ENCODE measurements around the gene NME7.
"Not testable (repeated sequence)": the region's sequence is repeated elsewhere in the genome, so short reads cannot be mapped to it uniquely, and the experiment has no call there.

The NME7 gene

DNA sequence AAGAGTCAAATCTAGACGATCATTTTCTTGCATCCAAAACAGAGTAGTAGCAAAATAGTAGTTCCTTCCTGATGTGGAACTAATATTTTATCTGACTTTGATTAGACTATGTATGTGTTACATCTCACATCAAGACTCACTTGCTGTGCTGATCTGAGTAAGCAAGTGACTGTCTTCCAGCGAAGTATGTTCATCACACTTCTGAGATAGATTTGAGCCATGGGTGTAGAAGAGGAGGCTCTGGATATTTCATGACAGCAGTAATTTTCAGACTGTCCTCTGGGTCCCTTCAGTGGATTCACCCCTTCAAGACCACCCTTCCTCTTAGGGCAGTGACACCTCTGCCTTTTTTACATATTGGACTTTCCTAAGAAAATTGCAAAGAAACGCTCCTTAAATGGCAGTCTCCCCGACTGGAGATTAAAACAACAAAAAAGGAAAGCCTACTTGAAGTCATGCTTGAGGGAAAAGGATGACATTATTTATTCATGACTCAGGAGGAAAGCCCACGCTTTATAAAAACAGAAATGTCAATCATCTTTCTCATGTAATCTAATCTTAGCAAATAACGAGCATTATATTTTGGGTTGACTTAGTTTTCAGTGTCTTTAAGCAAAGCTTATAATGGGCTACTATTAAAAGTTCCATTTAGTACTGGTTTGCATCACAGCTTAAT lies 238.3 kb downstream of the NME7 start:
- DNase-seq (ENCODE audit: low spot score), result no peak

DNA sequence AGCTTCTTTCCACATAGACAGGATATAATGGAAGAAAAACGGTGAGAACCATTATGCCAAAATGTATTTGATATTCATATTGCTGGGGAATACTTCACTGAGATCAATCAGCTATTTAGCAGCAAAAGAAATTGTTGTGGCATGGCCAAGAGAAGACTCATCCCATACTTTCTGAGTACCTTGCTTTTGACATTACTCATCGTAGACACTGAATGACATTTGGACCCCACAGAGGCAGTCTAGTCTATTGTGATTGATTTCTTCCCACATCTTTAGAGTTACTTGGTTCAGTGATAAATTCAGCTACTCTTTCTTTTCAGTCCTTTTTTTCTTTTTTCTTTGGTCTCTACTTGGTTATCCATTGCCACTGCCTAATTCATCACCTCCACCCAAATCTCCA lies 239.0 kb downstream of the NME7 start:
- DNase-seq (ENCODE audit: low spot score), result no peak

DNA sequence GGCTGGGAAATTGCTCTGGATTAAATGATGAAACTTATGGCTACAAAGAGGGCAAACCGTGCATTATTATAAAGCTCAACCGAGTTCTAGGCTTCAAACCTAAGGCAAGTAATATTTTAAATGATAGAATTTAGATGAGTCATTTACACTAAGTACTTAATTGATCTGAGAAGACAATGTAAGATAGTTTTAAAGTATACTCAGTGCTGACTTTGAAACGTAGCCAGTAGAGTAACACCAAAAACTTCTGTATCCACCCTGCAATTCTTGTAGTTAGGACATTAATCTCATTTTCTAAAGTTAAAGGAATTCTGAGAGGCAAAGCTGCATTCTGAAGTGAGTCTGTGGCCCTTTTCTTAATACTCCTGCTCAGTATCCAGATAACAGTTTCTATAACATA lies 240.3 kb downstream of the NME7 start:
- DNase-seq (ENCODE audit: low spot score), result no peak

DNA sequence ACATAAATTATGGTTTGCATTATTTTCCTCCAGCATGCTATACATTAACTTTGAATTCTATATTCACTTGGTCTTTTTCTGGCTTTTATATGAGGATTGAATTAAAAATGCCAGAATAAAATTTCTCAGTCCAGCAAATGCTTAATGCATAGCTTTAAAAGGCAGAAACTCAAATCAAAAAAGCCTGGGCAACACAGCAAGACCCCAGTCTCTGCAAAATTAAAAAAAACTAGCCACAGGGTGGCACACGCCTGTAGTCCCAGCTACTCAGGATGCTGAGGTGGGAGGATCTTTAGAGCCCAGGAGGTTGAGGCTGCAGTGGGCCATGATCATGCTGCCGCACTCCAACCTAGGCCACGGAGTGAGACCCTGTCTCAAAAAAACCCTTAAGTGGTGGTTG lies 241.3 kb downstream of the NME7 start:
- no peak for DNase-seq (ENCODE audit: low spot score)

DNA sequence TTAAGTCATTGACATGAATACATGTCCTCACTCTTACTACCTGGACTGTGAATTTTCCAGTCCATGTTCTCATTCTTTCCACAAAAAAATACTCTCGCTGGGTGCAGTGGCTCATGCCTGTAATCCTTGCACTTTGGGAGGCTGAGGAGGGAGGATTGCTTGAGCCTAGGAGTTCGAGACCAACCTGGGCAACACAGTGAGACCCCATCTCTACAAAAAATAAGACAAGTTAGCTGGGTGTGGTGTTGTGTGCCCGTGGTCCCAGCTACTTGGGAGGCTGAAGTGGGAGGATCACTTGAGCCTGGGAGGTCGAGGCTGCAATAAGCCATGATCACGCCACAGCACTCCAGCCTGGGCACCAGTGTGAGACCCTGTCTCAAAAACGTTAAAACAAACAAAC lies 242.0 kb downstream of the NME7 start:
- DNase-seq (ENCODE audit: low spot score), result not testable (repeated sequence)

DNA sequence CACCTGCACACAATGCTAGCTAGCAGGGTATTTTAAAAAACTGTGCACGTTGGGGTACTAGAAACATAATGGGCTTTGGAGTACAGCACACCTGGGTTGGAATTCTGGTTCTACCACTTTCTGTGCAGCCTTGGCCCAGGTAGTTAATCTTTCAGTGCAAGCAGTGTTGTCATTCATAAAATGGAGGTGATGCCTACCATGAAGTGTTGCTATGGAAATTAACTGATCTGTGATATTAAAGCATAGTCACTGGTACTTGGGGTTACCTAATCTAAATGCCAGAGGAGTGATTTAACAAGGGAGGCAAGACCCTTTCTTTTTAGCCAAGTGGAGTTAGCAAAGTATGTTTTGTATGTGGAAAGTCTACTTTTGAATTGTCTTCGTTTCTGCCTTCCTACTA lies 243.1 kb downstream of the NME7 start:
- DNase-seq (ENCODE audit: low spot score), result no peak

DNA sequence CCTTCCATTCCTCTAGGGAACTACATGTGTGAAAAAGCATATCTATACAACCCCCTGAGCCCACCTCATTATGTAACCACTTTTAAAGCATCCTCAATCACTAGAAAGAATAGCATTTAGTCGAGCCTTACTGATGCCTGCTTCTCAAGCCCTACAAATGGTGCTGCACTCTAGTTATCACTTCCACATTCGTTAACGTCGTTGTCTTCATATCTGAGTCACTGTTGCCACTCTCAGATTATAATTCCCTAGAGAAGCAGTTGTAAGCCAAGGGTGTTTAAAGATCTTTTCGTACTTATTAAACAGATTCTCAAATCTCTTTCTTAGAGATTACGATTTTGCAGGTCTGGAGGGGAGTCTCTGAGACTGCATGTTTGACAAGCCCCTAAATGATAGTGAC lies 244.6 kb downstream of the NME7 start:
- no peak for DNase-seq (ENCODE audit: low spot score)

DNA sequence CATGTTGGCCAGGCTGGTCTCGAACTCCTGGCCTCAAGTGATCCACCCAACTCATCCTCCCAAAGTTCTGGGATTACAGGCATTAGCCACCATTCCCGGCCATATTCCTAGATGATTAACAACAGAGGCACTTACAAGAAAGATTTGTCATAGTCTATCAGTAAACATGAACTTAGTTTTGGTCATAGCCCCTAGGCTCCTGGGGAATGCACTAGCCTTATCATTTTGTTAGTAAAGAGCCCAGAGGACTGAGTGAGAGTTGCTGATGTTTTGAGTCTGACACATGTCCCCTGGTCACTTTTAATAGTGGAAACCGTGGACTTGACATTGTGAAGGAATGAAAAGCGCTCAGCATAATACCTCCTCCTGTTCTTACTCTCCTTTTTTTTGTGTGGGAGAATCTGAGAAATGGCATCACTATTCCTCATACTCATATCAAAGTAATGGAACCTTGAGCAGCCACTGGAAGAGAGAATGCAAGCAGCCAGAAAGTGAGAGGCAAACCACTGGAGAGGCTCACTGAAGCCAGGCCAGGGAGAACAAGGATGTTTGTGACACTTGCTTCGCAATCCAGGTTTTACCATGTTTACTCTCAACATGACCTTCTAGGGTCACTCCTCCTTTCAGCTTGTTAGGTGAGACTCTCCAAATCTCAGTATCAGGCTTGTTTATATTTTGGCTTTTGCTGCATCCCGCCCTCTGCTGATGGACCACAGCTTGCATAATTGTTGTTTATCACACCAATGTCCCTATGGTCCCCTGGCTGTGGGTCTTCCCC lies 246.3 kb downstream of the NME7 start:
- DNase-seq (ENCODE audit: low spot score), result no peak

DNA sequence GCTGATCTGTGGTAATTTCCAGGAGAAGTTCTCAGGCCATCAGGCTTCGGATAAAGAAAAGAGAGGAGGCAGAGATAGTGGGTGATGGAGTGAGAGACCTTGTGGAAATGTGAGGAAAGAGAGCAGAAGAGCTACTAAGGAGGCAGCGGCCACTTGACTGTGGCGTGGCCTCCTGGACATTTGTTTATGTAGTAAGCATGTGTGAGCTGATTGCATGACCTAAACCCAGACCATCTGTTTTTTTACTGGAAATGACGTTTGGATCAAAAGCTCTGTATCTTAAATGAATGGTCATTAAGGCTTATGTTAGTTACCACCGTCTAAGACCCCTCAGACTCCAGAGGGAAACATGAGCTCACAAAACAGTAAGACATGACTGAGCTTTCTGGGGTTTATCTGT lies 247.5 kb downstream of the NME7 start:
- no peak for DNase-seq (ENCODE audit: low spot score)

DNA sequence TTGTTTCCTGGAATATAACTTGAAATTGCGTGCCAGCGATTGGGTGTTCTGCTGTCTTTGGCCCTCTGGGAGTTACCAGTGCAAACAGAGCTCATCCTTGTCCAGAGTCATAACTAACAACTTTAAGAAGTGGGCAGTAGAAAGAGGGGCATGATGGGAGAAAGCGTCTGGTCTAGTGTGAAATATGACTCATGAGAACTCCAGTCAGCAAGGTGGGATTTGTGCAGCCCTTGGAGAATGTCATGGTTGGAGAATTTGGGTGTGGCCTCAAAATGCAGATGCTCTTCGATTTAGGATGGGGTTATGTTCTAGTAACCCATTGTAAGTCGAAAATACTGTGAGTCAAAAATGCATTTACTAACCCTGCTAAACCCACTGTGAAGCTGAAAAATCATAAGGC lies 248.2 kb downstream of the NME7 start:
- no peak for DNase-seq (ENCODE audit: low spot score)

DNA sequence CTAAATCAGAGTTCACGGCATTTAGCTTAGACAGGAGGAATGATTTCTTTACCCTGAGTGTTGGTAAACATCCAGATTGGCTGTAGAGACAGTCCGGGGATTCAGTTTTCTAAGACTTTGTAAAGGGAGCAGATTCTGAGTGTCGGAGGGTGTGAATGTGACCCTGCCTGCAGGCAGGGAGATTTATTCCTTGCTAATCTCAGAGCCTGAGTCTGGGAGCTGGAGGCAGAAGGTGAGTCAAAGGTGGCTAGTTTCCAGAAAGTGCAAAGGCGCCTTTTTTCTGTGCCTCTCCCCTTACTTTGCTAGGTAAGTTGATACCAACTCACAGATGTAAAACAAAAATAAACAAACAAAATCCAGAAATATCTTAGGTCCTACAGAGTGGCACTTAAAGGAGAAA lies 249.4 kb downstream of the NME7 start:
- DNase-seq (ENCODE audit: low spot score), result no peak

DNA sequence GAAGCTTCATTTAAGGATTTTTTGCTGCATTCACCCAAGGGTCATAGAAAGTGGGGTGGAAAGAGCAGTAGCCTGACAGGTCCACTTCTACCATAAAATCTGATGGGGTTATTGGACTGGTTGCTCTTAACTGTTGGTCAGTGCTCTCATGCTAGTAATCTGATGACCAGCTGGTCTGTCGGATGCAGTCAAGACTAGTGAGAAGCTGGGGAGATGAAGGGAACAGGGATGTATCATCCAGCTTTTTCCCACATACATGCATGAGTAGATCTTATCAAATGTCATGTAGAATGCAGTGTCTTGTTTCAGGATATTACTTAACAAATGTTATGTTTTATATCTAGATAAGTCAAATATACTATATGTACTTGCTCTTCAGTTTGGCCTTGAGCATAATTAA lies 250.0 kb downstream of the NME7 start:
- no peak for DNase-seq (ENCODE audit: low spot score)

DNA sequence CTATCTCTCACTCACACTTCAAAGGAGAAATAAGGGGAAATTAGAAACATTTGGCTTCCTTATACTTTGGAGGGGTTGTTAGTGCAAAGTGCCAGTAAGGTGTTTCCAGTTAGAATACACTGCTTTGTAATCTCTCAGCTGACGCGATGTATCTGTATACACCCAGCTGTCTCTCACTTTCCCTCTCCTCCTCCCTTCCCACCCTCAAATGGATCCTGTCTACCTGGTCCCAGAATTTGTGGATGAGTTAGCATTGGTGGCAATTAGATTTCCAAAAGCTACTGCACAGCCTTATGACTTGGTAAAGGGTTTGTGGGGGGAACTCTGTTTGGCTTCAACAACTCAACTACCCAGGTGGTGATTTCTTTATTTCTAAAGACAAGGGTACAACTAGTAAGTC lies 250.6 kb downstream of the NME7 start:
- no peak for DNase-seq (ENCODE audit: low spot score)

DNA sequence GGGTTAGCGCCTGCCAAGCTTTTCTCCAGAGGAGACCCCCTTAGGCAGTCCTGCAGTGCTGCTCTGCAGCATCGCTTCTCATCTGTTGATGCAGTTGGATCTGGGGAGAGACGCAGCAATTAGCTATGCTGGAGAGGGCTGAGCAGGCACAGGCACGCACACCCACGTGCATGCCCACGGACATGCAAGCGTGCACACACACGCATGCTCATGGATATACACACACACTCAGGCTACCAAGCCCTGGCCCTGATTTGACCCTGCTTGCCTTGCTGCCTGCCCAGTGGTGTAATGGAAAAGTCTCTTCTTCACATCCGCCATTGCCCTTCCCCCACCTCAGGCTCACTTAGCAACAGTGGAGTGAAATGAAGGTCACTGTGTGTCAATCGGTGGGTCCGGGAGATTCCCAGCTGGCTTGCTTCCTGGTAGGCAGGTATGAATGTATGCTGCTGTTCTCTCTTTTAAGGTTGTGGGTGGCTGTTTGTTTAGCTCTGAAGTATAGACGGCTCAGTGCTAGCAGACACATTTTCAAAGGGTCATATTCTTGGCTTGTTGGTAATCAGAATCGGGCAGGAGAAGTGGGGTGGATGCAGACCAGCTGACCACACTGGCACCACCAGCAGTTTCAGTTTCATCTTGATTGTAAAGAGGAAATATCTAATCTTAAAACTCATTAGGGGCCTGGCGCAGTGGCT lies 251.6 kb downstream of the NME7 start:
- no peak for DNase-seq (ENCODE audit: low spot score)

DNA sequence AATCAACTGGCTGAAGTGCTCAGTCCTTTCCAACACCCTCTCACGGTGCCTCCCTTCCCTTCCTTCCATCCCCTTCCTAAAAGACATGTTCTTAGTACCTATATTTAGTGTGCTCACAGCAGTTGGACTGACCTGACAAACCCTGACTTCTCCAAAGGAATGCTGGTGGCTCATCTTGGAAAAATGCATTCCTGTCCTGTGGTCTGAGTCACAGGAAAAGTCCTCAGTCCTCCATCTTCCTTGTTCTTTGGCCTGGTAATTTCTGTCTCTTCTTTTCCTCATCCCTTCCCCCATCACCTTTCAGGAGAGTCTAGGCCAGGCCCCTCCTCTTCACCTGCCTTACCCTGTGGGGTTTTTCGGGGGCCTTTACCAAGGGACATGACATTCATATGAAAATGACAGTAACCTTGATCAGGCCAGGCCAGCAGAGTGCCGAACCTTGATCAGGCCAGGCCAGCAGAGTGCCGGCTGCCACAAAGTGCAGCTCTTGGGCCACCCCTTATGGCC lies 253.9 kb downstream of the NME7 start:
- DNase-seq (ENCODE audit: low spot score), result no peak

DNA sequence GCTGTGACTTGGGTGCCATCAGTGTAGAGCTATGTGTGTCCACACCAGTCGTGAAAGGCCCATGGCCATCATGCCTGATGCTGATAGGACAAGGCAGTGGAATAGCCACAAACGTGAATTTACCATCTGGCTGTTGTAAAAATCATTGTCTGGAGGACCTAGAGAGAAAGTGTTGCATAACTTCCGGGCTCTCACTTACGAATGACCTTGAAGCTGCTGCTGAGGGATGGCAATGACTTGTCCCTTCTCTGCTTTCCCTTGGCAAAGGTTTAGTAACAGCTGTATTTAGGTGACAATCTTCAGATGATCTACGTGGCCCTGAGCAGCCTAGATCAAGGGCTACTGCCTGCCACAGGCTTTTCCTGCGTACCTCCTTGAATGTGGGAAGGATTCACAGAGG lies 255.4 kb downstream of the NME7 start:
- no peak for DNase-seq (ENCODE audit: low spot score)

DNA sequence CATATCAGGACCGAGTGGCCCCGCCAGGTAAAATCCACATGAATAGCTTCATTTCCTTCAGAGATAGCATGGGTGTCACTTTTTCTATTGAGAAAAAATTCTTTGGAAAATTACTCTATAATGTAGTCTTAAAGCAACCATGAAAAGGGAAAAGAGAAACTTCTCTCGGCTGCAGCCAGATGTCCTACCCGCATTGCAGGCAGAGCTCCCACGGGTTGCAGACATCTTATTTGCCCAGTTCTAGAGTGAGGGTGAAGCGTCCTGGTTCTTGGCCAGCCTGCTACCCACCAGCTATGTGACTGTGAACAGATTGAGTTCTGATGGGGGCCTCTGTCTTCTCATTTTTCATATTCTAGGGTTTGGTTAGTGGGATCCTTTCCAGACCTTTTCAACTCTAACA lies 256.1 kb downstream of the NME7 start:
- DNase-seq (ENCODE audit: low spot score), result no peak

DNA sequence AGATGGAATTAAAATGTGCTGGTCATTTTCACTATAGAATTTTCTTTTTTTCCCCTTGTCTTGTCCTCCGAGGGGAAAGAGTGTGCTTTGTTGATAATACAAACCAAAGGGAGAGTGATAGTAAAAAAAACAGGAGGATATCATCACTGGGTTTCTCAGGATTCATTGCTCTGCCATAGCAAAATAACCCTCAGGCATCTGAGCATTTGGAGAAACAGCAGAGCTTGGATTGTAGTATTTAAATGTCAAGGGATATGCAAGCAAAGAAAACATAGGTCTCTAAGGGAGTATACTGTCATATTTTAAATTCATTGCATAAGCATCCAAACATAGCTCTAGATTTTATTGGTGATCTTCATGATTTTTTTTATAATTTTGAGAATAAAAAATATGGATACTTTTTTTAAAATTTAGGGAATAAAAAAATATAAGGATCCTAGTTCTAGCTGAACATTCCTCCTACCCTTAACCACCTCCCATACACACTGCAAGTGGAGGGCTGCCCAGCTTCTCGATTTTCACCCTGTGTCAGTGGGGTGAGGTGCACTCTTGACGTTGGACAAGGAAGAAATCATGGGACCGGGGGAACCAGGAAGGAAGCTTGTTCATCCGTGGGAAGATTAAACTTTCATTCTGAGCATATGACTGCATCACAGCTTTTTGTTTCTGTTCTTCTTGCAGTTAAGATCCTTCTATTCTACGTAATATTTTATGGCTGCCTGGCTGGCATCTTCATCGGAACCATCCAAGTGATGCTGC lies 256.7 kb downstream of the NME7 start:
- no peak for DNase-seq (ENCODE audit: low spot score)

DNA sequence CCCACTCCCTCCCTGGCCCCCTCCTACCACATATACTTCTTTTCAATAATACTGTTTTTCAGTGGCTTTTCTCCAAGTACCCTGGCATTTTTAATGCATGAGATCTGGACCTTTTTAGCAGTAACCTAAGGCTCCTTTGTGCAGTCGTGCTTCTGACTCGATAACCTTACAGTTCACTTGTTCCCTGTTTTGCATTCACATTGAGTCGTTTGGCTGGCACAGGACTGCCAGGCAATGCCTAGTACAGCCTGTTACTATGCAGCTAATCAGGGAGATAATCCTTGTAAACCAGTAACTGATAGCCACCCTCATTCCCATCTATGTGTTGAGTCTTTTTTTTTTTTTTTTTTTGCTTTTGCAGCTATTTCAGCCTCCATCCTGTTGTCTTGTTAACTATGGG lies 257.4 kb downstream of the NME7 start:
- no peak for DNase-seq (ENCODE audit: low spot score)

DNA sequence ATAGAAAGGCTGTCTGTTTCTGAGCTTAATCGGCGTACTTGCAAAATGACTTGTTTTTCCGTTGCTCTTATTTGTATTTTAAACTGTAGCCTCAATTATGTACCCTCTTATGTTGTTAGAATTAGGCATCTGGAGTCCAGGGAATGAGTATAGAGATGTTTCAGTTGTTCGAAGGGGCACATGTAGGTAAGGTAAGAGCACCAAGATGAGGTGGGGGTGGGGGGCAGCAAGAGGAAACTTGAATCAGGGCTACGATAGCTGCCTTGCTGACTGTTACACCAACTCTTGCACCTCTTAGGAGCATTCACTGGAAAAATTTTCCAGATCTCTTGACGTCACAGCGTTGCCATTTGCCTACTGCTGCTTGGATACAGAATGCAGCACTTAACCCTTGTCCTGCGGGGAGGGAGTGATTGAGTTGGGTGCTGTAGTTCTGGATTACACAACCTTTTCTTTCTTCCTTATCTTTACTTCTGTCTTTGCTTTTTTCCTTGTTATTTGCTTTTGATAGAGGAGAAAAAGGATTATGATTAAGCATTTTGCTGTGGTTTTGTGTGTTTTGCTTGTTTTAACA lies 257.9 kb downstream of the NME7 start:
- peak; percentile 66 for DNase-seq (ENCODE audit: low spot score)

DNA sequence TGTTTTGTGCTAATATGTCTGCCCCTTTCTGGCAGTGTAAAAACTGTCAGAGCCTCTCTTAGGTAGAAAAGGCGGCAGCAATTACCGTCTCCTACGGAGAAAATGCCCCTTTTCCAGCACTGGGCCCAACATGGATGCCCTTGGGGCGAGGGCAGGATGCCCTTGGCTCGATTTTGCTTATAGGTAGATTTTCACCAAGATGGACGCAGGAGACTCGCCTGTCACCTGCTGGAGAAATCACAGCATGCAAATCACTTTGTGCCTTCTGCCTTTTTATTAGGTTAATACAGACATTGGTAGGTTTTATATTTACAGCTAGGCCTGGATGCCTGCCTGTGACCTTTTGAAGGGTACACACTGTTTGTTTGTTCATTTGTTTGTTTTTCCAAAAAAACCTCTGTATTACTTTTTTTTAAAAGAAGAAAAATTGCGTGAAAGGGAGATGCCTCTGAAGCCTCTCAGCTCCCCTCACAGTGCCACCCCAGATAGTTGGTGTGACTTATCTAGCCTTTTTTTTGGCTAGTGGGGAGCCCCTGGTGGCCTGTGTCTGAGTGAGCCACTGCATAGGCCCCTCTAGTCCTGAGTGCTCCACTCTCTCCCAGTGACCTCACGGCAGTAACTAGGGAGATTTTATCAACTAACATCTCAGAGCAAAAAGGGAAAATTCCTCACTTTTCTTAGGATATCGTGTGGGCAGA lies 258.6 kb downstream of the NME7 start:
- DNase-seq (ENCODE audit: low spot score), result peak; percentile 55
